Anterior cingulate cortex (tissue), 58 donors: Measurements from ENCODE around the gene SLC26A6.

Source experiments
- DNase-seq, 58 donors: peaks; one replicate each; lab custom pipeline; 2025; lab: John Stamatoyannopoulos, UW

Gene SLC26A6

GRCh38 chr3:48635222-48636021 is at the start of gene SLC26A6:
Gene SLC26A6, minus strand, starts transcription at chr3:48635461. Its CDS starts 68 bp downstream, at chr3:48635393.
- DNase-seq, result peak; percentile 76 to 98 (median 95)

- DNase-seq, result peak in 7 of 58 donors; percentile 10 to 34 (median 19)
These were observed 49.4 kb upstream of the SLC26A6 start for GRCh38 chr3:48684480-48685143.

- peak in 1 of 58 donors; percentile 20 for DNase-seq
These were observed 48.7 kb upstream of the SLC26A6 start for GRCh38 chr3:48684054-48684349.

GRCh38 chr3:48682786-48683185 is 47.5 kb upstream of the SLC26A6 start:
- no peak for DNase-seq

- no peak for DNase-seq
These were observed 46.8 kb upstream of the SLC26A6 start for GRCh38 chr3:48681974-48682610.

GRCh38 chr3:48681541-48681880 is 46.2 kb upstream of the SLC26A6 start:
- DNase-seq, result no peak

GRCh38 chr3:48680811-48681540 is 45.7 kb upstream of the SLC26A6 start:
- DNase-seq, result no peak

GRCh38 chr3:48679411-48680391 is 44.4 kb upstream of the SLC26A6 start:
- no peak for DNase-seq

GRCh38 chr3:48678566-48679380 is 43.5 kb upstream of the SLC26A6 start:
- no peak for DNase-seq

GRCh38 chr3:48678056-48678455 is 42.8 kb upstream of the SLC26A6 start:
- no peak for DNase-seq

- no peak for DNase-seq
These were observed 39.2 kb upstream of the SLC26A6 start for GRCh38 chr3:48674505-48674904.

- no peak for DNase-seq
These were observed 37.3 kb upstream of the SLC26A6 start for GRCh38 chr3:48672522-48672921.

GRCh38 chr3:48664929-48665328 is 29.7 kb upstream of the SLC26A6 start:
- DNase-seq, result no peak

GRCh38 chr3:48664313-48664644 is 29.0 kb upstream of the SLC26A6 start:
- DNase-seq, result no peak

GRCh38 chr3:48663489-48664312 is 28.4 kb upstream of the SLC26A6 start:
- DNase-seq, result peak; percentile 83 to 99 (median 93)

GRCh38 chr3:48662753-48663488 is 27.7 kb upstream of the SLC26A6 start, which contains the start of gene CELSR3:
Gene CELSR3, minus strand, starts transcription at chr3:48662886. Its CDS starts 252 bp downstream, at chr3:48662634.
- peak; percentile 30 to 91 (median 75) for DNase-seq

- peak in 6 of 58 donors; percentile 17 to 64 (median 35) for DNase-seq
These were observed 27.0 kb upstream of the SLC26A6 start for GRCh38 chr3:48662145-48662752.
